Sigmoid colon (tissue), 4 donors: ENCODE measurements around the gene MTG2.

Source experiments
- EP300 ChIP-seq, 4 donors: sonication (generic); formaldehyde crosslinking; IDR thresholded peaks; one replicate each; pipeline ENCODE4 v1.6.1; 2017; ENCODE audit warnings: antibody characterized with exemption in 4 of 4
- POLR2A ChIP-seq, 2 donors: fragments of 450-650 bp; IDR thresholded peaks; one replicate each; pipeline ENCODE4 v1.6.1; 2016; ENCODE audit warnings: antibody characterized with exemption in 2 of 2, mild to moderate bottlenecking in 2 of 2, moderate library complexity in 2 of 2
- POLR2AphosphoS5 ChIP-seq, 4 donors: sonication (generic); formaldehyde crosslinking; IDR thresholded peaks; one replicate each; pipeline ENCODE4 v1.6.1; 2017; ENCODE audit warnings: antibody characterized with exemption in 4 of 4
- TF ChIP-seq, protein P1 (sequence below), 4 experiments: fragments of 450-650 bp in 3 of 4; fragments of 200-600 bp in 1 of 4; IDR thresholded peaks; one replicate each; pipeline ENCODE4 v1.5.1; 2016 to 2019; ENCODE audit warnings: antibody characterized with exemption in 4 of 4, mild to moderate bottlenecking in 3 of 4, moderate library complexity in 2 of 4

DNA sequence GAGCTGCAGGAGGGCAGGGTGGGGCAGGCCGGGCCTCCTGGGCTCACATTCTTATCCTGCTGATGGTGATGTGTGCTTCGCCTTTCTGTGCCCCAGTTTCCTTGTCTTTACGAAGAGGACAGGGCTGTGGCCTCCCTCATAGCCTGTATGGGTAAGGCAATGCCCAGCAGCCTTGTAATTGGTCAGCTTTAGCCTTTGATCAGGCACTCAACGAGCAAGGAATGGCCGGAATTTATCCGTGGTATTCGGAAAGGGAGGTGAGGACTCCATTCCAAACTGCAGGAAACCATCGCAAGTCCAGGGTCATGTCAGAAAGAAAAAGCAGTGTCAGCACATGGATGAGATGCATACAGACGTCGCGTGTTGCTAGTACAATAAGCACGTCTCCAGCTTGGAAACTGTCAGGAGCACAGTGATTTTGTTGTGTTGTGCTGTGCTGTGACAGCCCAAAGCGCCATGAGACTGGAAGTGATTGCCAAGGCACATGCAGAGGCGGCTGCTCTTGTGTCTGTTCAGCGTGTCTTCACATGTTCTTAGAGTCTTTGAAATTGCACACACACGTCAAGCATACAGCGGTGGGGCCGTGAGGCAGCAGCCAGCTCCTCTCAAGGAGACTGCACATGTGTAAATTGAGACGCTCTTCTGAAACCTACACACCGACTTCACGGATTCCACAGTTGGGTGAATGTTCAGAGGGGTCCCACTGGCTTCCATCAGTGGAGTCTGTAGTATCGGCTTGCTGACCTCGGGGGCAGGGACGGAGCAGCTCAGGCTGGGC lies 33.1 kb upstream of the MTG2 start:
- TF ChIP-seq, protein P1, sequence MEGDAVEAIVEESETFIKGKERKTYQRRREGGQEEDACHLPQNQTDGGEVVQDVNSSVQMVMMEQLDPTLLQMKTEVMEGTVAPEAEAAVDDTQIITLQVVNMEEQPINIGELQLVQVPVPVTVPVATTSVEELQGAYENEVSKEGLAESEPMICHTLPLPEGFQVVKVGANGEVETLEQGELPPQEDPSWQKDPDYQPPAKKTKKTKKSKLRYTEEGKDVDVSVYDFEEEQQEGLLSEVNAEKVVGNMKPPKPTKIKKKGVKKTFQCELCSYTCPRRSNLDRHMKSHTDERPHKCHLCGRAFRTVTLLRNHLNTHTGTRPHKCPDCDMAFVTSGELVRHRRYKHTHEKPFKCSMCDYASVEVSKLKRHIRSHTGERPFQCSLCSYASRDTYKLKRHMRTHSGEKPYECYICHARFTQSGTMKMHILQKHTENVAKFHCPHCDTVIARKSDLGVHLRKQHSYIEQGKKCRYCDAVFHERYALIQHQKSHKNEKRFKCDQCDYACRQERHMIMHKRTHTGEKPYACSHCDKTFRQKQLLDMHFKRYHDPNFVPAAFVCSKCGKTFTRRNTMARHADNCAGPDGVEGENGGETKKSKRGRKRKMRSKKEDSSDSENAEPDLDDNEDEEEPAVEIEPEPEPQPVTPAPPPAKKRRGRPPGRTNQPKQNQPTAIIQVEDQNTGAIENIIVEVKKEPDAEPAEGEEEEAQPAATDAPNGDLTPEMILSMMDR (IDR thresholded peaks at IDR 0.05) = no peak
- TF ChIP-seq POLR2AphosphoS5 (IDR thresholded peaks at IDR 0.05) = no peak
- no peak for TF ChIP-seq POLR2A (IDR thresholded peaks at IDR 0.05)
- TF ChIP-seq EP300 (IDR thresholded peaks at IDR 0.05) = no peak
